ENCODE data around the gene SERPINA1.

Gene SERPINA1

DNA sequence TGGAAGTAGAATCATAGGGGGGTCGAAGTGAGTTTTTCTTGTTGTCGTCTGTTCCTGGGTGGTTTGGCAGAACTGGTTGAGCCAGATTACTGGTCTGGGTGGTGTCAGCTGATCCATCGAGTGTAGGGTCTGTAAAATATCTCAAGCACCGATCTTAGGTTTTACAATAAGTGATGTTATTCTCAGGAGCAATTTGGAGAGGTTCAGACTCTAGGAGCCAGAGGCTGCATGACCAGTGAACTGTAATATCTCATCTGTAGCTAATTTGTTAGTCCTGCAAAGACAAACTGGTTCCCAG is 9.7 kb upstream of the SERPINA1 start:
- H3K4me3 ChIP-seq (ENCODE audit: low read length): no peak overlapping the region
- H3K9me3 ChIP-seq (ENCODE audit: control insufficient read depth, insufficient read depth, low read length): no peaks in the 10 kb centered on the region
- H4K20me1 ChIP-seq (ENCODE audit: control insufficient read depth, insufficient read depth, low read depth, low read length): no peaks in the 10 kb centered on the region
- no peaks in the 10 kb centered on the region for H3K79me2 ChIP-seq (ENCODE audit: control insufficient read depth, low read length)
- peaks cover 45% of the 10 kb centered on the region for H3K27me3 ChIP-seq (ENCODE audit: control insufficient read depth, low read length)
- H3K36me3 ChIP-seq (ENCODE audit: control insufficient read depth, low read length): no peaks in the 10 kb centered on the region
- H3K4me1 ChIP-seq (ENCODE audit: control insufficient read depth, low read length): no peaks in the 10 kb centered on the region
- no peaks in the 10 kb centered on the region for H3F3A ChIP-seq (ENCODE audit: control insufficient read depth, insufficient read depth)
- H3K4me2 ChIP-seq (ENCODE audit: low read length): no peak overlapping the region
- TF ChIP-seq, protein P1, sequence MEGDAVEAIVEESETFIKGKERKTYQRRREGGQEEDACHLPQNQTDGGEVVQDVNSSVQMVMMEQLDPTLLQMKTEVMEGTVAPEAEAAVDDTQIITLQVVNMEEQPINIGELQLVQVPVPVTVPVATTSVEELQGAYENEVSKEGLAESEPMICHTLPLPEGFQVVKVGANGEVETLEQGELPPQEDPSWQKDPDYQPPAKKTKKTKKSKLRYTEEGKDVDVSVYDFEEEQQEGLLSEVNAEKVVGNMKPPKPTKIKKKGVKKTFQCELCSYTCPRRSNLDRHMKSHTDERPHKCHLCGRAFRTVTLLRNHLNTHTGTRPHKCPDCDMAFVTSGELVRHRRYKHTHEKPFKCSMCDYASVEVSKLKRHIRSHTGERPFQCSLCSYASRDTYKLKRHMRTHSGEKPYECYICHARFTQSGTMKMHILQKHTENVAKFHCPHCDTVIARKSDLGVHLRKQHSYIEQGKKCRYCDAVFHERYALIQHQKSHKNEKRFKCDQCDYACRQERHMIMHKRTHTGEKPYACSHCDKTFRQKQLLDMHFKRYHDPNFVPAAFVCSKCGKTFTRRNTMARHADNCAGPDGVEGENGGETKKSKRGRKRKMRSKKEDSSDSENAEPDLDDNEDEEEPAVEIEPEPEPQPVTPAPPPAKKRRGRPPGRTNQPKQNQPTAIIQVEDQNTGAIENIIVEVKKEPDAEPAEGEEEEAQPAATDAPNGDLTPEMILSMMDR (IDR thresholded peaks at IDR 0.05; ENCODE audit: low read depth, low read length, poor library complexity, severe bottlenecking): no peak
- no peak for TF ChIP-seq EZH2phosphoT487 (IDR thresholded peaks at IDR 0.05; ENCODE audit: borderline replicate concordance, low read length)
- no peak overlapping the region for H3K27ac ChIP-seq (ENCODE audit: low read depth, low read length)
- H3K9me2 ChIP-seq (replicated peaks; ENCODE audit: control insufficient read depth, low read length): no peaks in the 10 kb centered on the region

DNA sequence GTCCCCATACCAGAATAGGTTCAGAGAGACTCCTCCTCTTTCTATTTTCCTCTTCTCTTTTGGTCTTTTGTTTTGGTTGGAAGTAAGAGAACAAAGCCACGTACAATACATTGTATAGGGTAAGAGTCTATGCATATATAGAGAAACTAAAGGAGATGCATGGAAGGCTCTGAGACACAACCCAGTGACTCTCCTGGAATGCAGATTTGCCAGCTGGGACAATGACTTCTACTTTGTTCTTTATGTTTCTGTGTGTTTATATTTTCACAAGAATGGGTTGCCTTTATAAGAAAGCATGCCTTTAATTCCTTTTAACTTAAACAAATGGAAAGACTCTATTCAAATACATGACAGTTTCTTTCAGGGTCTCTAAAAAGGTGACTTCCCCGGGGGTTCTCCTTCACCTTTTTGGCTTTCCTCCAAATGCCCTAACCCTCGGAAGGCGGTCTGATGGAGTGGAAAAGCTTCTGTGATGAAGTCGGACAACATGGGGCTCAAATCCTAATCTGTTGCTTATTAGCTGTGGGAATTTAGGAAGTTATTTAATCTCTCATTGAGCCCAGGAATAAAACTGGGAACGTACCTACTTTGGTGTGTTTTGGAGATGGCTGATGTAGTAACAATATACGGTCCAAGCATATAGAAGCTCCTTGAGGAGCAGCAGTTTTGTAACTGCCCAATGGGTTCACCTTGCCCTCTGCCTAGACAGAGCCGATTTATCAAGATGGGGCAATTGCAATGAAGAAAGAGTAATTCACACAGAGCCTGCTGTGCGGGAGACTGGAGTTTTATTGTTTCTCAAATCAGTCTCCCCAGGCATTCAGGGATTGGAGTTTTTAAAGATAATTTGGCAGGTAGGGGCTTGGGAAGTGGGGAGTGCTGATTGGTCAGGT is 9.1 kb upstream of the SERPINA1 start:
- Histone ChIP-seq H3K36me3 (ENCODE audit: control insufficient read depth, low read length) (no peaks in the 10 kb centered on the region), H3F3A (ENCODE audit: control insufficient read depth, insufficient read depth) (no peaks in the 10 kb centered on the region), H3K9me3 (ENCODE audit: control insufficient read depth, insufficient read depth, low read length) (no peaks in the 10 kb centered on the region), H3K27me3 (ENCODE audit: control insufficient read depth, low read length) (peaks cover 40% of the 10 kb centered on the region), H3K4me1 (ENCODE audit: control insufficient read depth, low read length) (no peaks in the 10 kb centered on the region), H3K9me2 (replicated peaks; ENCODE audit: control insufficient read depth, low read length) (no peaks in the 10 kb centered on the region), H4K20me1 (ENCODE audit: control insufficient read depth, insufficient read depth, low read depth, low read length) (no peaks in the 10 kb centered on the region), H3K4me3 (ENCODE audit: low read length) (no peak overlapping the region), H3K79me2 (ENCODE audit: control insufficient read depth, low read length) (no peaks in the 10 kb centered on the region), H3K27ac (ENCODE audit: low read depth, low read length) (no peak overlapping the region), H3K4me2 (ENCODE audit: low read length) (no peak overlapping the region)
- TF ChIP-seq, protein P1 (IDR thresholded peaks at IDR 0.05; ENCODE audit: low read depth, low read length, poor library complexity, severe bottlenecking): no peak
- TF ChIP-seq EZH2phosphoT487 (IDR thresholded peaks at IDR 0.05; ENCODE audit: borderline replicate concordance, low read length): no peak

DNA sequence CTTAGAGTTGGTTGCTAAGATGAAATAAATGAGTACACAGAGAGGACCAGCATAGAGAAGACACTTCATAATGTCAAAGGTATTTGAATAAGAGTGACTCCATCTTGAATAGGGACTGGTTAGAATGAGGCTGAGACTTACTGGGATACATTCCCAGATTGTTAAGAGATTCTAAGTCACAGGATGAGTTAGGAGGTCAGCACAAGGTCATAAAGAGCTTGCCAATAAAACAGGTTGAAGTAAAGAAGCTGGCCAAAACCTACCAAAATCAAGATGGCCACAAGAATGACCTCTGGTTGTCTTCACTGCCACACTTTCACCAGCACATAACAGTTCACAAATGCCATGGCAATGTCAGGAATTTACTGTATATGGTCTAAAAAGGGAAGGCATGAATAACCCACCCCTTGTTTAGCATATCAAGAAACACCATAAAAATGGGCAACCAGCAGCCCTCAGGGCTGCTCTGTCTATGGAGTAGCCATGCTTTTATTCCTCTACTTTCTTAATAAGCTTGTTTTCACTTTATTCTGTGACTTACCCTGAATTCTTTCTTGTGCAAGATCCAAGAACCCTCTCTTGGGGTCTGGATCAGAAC is 8.3 kb upstream of the SERPINA1 start:
- Histone ChIP-seq H3K4me3 (ENCODE audit: low read length) (no peak overlapping the region), H4K20me1 (ENCODE audit: control insufficient read depth, insufficient read depth, low read depth, low read length) (no peaks in the 10 kb centered on the region), H3K36me3 (ENCODE audit: control insufficient read depth, low read length) (no peaks in the 10 kb centered on the region), H3K9me2 (replicated peaks; ENCODE audit: control insufficient read depth, low read length) (no peaks in the 10 kb centered on the region), H3K4me1 (ENCODE audit: control insufficient read depth, low read length) (no peaks in the 10 kb centered on the region), H3K27me3 (ENCODE audit: control insufficient read depth, low read length) (peaks cover 38% of the 10 kb centered on the region), H3K79me2 (ENCODE audit: control insufficient read depth, low read length) (no peaks in the 10 kb centered on the region), H3K4me2 (ENCODE audit: low read length) (no peak overlapping the region), H3K27ac (ENCODE audit: low read depth, low read length) (no peak overlapping the region), H3K9me3 (ENCODE audit: control insufficient read depth, insufficient read depth, low read length) (no peaks in the 10 kb centered on the region), H3F3A (ENCODE audit: control insufficient read depth, insufficient read depth) (no peaks in the 10 kb centered on the region)
- no peak for TF ChIP-seq EZH2phosphoT487 (IDR thresholded peaks at IDR 0.05; ENCODE audit: borderline replicate concordance, low read length)
- TF ChIP-seq, protein P1 (IDR thresholded peaks at IDR 0.05; ENCODE audit: low read depth, low read length, poor library complexity, severe bottlenecking): no peak

All from DOHH2 (cell line).